EL (cell line): ENCODE measurements around the gene RANBP3L.
"Not testable (repeated sequence)": the region's sequence is repeated elsewhere in the genome, so short reads cannot be mapped to it uniquely, and the experiment has no call there.

Source experiments
- DNase-seq: peaks from one replicate; pipeline ENCODE4 v3.0.0-alpha.2; 2016

Gene RANBP3L

GRCh38 chr5:36199620-36200019 is 102.1 kb downstream of the RANBP3L start:
- peak; percentile 47 for DNase-seq

DNA sequence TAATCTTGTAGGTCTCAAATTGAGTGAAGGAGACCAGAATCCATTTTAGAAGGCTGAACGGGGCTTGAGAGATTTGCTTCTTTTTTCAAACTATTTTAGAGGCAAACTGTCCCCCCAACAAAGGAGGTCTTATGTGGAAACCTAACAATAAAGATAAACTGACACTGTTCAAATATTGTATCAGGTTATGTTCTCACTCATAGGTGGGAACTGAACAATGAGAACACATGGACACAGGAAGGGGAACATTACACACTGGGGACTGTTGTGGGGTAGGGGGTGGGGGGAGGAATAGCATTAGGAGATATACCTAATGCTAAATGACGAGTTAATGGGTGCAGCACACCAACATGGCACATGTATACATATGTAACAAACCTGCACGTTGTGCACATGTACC is 102.9 kb downstream of the RANBP3L start:
- DNase-seq: not testable (repeated sequence)
